MCF 10A (cell line): ENCODE data around the gene TNNT1. TPM values are rescaled to one million over a fixed set of nuclear protein-coding genes. Genes with fewer than 3 reads are reported as not detected.
A peak's percentile ranks its signal among the peaks of the same experiment; 100 is the strongest.

Experiments
- BruUV-seq: library from RNA; stranded (reverse); fragments of 400-500 nt; replicated peaks from 2 replicates; lab custom pipeline; 2021; lab: Mats Ljungman, UMichigan
- CTCF ChIA-PET: fragments of 300-600 bp; sonication (Branson Sonifier 250); formaldehyde crosslinking; extraction: SDS; loops from one replicate; lab custom pipeline; 2021; ENCODE audit warnings: antibody characterized with exemption, inconsistent platforms; lab: Yijun Ruan, JAX
- POLR2A ChIA-PET: fragments of 300-600, 350-650 bp; sonication (Branson Sonifier 250); formaldehyde crosslinking; extraction: SDS; loops from one replicate; lab custom pipeline; 2020; ENCODE audit warnings: antibody characterized with exemption, inconsistent platforms; lab: Yijun Ruan, JAX
- DNase-seq: peaks from one replicate; pipeline ENCODE4 v3.0.0-alpha.2; 2018; ENCODE audit not compliant: unreplicated experiment
- H3K27ac Mint-ChIP-seq: one replicate; pipeline ENCODE4 v1.8.0; 2022; ENCODE audit warnings: mild to moderate bottlenecking, low read depth, mixed read lengths; ENCODE audit not compliant: unreplicated experiment
- H3K27me3 Mint-ChIP-seq: one replicate; pipeline ENCODE4 v1.8.0; 2022; ENCODE audit warnings: mixed read lengths; ENCODE audit not compliant: insufficient read depth, unreplicated experiment
- H3K36me3 Mint-ChIP-seq: one replicate; pipeline ENCODE4 v1.8.0; 2022; ENCODE audit warnings: mild to moderate bottlenecking, moderate library complexity, mixed read lengths; ENCODE audit not compliant: insufficient read depth, unreplicated experiment
- H3K4me1 Mint-ChIP-seq: one replicate; pipeline ENCODE4 v1.8.0; 2022; ENCODE audit warnings: mixed read lengths; ENCODE audit not compliant: insufficient read depth, unreplicated experiment
- H3K4me3 Mint-ChIP-seq: one replicate; pipeline ENCODE4 v1.8.0; 2022; ENCODE audit warnings: mild to moderate bottlenecking, moderate library complexity, mixed read lengths; ENCODE audit not compliant: unreplicated experiment
- H3K9me3 Mint-ChIP-seq: one replicate; pipeline ENCODE4 v1.8.0; 2022; ENCODE audit warnings: mixed read lengths; ENCODE audit not compliant: unreplicated experiment
- intact Hi-C: fragments of 100-400 bp; cut with micrococcal nuclease; formaldehyde crosslinking; loops from 2 replicates; pipeline ENCODE4 v1.14.1; 2022
- total RNA-seq: library from RNA; stranded (reverse); gene quantifications from 2 replicates; pipeline ENCODE4 v1.2.3, GENCODE V29; 2022
- TF ChIP-seq, protein P1 (sequence below): fragments of 200-600 bp; IDR thresholded peaks from one replicate; pipeline ENCODE4 v1.8.0; 2022; ENCODE audit warnings: antibody characterized with exemption, mild to moderate bottlenecking; ENCODE audit not compliant: unreplicated experiment

Gene TNNT1
- total RNA-seq, 1 experiment from 2014 or later, result 32.3 TPM

GRCh38 chr19:55132453-55133129 lies 16.4 kb downstream of the TNNT1 start:
- ChIA-PET POLR2A (interaction anchor here (0.7 to 0.9 kb wide), 2 partner anchors 255 to 371 kb away, joined by 3 read pairs; no protein-coding TSS in a partner anchor), CTCF (interaction anchor here (0.6 to 1.1 kb wide), 4 partner anchors 9 to 359 kb away, joined by 3 to 6 read pairs (median 4); no protein-coding TSS in a partner anchor)
- H3K27me3 Mint-ChIP-seq, result no peaks in the 10 kb centered on the region
- no TSS peak for BruUV-seq
- intact Hi-C loops, result no loop called here
- no peaks in the 10 kb centered on the region for H3K4me1 Mint-ChIP-seq
- H3K9me3 Mint-ChIP-seq, result no peaks in the 10 kb centered on the region
- H3K27ac Mint-ChIP-seq, result no peak overlapping the region
- peaks cover 6% of the 10 kb centered on the region for H3K36me3 Mint-ChIP-seq
- TF ChIP-seq, protein P1, sequence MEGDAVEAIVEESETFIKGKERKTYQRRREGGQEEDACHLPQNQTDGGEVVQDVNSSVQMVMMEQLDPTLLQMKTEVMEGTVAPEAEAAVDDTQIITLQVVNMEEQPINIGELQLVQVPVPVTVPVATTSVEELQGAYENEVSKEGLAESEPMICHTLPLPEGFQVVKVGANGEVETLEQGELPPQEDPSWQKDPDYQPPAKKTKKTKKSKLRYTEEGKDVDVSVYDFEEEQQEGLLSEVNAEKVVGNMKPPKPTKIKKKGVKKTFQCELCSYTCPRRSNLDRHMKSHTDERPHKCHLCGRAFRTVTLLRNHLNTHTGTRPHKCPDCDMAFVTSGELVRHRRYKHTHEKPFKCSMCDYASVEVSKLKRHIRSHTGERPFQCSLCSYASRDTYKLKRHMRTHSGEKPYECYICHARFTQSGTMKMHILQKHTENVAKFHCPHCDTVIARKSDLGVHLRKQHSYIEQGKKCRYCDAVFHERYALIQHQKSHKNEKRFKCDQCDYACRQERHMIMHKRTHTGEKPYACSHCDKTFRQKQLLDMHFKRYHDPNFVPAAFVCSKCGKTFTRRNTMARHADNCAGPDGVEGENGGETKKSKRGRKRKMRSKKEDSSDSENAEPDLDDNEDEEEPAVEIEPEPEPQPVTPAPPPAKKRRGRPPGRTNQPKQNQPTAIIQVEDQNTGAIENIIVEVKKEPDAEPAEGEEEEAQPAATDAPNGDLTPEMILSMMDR, result no peak
- no peak overlapping the region for H3K4me3 Mint-ChIP-seq
- no peak for DNase-seq

GRCh38 chr19:55131421-55131820 lies 17.6 kb downstream of the TNNT1 start:
- Mint-ChIP-seq H3K4me3 (no peak overlapping the region), H3K4me1 (peaks cover 5% of the 10 kb centered on the region)

GRCh38 chr19:55119053-55119452 lies 30.0 kb downstream of the TNNT1 start:
- TF ChIP-seq, protein P1, result no peak

More at GRCh38 chr19:55131421-55131820, 17.6 kb downstream of the TNNT1 start:
- ChIA-PET POLR2A (no interaction called here), CTCF (interaction anchor here (0.6 to 1.1 kb wide), 3 partner anchors 9 to 44 kb away, joined by 3 to 6 read pairs (median 5); no protein-coding TSS in a partner anchor)
- no peaks in the 10 kb centered on the region for H3K27me3 Mint-ChIP-seq
- H3K27ac Mint-ChIP-seq, result no peak overlapping the region
- H3K9me3 Mint-ChIP-seq, result no peaks in the 10 kb centered on the region
- BruUV-seq, result no TSS peak
- DNase-seq, result no peak
- intact Hi-C loops, result no loop called here
- TF ChIP-seq, protein P1, result no peak
- H3K36me3 Mint-ChIP-seq, result peaks cover 6% of the 10 kb centered on the region

GRCh38 chr19:55118401-55118991 lies 30.5 kb downstream of the TNNT1 start:
- peaks cover 25% of the 10 kb centered on the region for H3K4me1 Mint-ChIP-seq
- H3K27me3 Mint-ChIP-seq, result peaks cover 11% of the 10 kb centered on the region
- DNase-seq, result no peak
- H3K36me3 Mint-ChIP-seq, result peaks cover 4% of the 10 kb centered on the region
- peak overlapping the region; percentile 87 for H3K4me3 Mint-ChIP-seq
- CTCF ChIA-PET, result interaction anchor here (1.2 to 1.6 kb wide), 2 partner anchors 30 to 33 kb away, joined by 4 read pairs; no protein-coding TSS in a partner anchor
- no TSS peak for BruUV-seq
- H3K27ac Mint-ChIP-seq, result peak overlapping the region; percentile 92
- no peaks in the 10 kb centered on the region for H3K9me3 Mint-ChIP-seq
- TF ChIP-seq, protein P1, result no peak
- POLR2A ChIA-PET, result interaction anchor here (0.7 to 2.3 kb wide), 16 partner anchors 8 to 929 kb away, joined by 3 to 12 read pairs (median 4); partner anchors contain the start of genes FIZ1, KMT5C, MBOAT7 and PPP6R1
- intact Hi-C loops, result no loop called here

More at GRCh38 chr19:55119053-55119452, 30.0 kb downstream of the TNNT1 start:
- peak overlapping the region; percentile 87 for H3K4me3 Mint-ChIP-seq
- no peaks in the 10 kb centered on the region for H3K9me3 Mint-ChIP-seq
- ChIA-PET POLR2A (interaction anchor here (0.7 to 2.3 kb wide), 3 partner anchors 8 to 140 kb away, joined by 3 to 12 read pairs (median 10); partner anchors contain the start of gene PPP6R1), CTCF (no interaction called here)
- intact Hi-C loops, result no loop called here
- peaks cover 17% of the 10 kb centered on the region for H3K27me3 Mint-ChIP-seq
- no TSS peak for BruUV-seq
- H3K36me3 Mint-ChIP-seq, result peaks cover 4% of the 10 kb centered on the region
- H3K4me1 Mint-ChIP-seq, result peaks cover 25% of the 10 kb centered on the region
- DNase-seq, result no peak
- H3K27ac Mint-ChIP-seq, result no peak overlapping the region
